ENCODE results near the gene ARID3C.

Gene ARID3C

DNA sequence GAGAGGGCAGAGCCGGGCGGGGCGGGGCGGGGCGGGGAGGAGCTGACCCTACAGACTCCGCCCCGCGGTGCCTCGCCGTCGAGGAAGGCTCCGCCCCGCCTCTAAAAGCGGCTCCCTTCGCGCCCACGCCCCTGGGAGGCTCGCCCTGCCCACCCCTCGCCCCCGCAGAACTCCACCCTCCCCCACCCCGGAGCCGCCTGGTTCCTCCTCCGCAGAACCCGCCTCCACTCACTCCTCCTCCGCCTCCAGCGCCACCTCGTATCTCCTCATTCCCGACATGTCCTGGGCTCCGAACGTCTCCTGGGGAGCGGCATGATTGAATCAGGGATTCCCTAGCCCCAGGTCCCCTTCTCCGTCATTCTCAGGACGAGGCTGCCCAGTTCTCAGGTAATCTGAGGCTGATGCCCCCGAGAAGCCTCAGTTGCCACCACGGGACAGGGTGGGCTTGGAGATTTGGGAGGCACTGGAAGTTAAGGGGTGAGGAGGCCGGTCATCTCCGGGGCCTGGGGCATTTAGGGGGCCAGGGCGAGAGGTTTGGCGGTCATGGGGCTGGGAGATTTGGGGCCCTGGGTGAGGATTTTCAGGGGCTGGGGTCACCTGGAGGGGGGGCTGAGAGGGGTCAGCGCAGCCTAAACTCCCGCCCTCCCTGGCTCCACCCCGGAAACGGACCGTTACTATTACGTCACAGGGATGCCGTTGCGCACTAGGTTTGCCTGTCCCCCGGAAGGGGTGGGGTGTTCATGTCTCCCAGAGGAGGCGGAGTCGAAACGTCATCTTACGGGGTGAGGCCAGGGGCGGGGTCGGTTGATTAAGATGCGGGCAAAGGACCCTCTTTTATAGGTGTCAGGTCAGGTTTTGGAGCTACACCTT, 36.8 kb upstream of the ARID3C start:
- DNase-seq (ENCODE audit: low spot score): peak; percentile 92
- TF ChIP-seq CTCF (IDR thresholded peaks at IDR 0.05; ENCODE audit: extremely low read depth, missing control alignments): no peak

DNA sequence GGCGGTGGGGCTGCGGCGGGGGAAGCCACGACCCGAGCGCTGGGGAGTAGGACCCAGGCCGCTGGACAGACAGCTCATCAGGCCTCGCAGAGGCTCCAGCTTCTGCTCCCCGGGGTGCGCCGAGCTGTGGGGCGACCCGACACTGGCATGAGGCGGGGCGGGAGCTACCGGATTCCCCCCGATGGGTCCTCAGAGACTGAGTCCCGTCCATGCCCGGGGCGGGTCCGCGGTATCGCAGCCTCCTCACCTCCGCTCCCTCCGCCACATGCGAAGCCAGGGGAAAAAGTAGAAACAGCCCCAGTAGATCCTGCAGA, 36.2 kb upstream of the ARID3C start:
- no peak for TF ChIP-seq CTCF (IDR thresholded peaks at IDR 0.05; ENCODE audit: extremely low read depth, missing control alignments)
- no peak for DNase-seq (ENCODE audit: low spot score)

DNA sequence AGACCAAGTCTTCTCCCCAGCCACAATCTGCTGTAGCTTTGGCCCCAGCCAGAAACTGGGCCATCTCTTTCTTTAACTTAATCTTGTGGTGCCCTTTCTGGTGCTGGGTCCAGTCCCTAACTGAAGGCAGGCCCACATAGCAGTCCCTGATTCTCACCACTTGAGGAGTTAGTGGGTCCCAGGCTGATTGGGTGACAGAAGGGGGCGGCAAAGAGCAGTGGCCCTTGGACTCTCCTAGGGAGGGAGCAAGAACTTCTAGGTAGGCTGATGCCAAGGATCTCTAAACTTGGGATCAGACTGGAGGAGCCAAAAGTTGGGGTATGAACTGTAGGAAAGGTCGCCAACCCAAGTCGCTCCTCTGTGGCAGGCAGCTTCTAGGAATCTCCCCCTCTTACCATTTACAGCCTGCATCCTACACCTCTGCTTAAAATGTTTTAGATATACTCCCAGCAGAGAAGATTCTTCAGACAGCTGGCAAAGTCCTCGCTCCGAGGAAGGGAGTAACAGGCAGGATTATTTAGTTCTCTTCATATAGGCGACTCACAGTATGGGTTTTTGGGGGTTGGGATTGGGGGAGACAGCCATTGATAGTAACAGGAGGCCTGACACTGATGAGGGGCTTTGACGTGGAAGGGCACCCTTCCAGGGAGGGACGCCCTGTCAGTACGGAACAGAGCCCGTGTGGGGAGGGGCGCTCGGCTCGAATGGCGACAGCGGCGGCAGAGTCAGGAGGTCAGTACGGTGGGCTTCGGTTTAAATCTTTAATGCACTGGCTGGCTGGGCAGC, 35.6 kb upstream of the ARID3C start:
- peak; percentile 79 for DNase-seq (ENCODE audit: low spot score)
- TF ChIP-seq CTCF (IDR thresholded peaks at IDR 0.05; ENCODE audit: extremely low read depth, missing control alignments): peak; percentile 79

DNA sequence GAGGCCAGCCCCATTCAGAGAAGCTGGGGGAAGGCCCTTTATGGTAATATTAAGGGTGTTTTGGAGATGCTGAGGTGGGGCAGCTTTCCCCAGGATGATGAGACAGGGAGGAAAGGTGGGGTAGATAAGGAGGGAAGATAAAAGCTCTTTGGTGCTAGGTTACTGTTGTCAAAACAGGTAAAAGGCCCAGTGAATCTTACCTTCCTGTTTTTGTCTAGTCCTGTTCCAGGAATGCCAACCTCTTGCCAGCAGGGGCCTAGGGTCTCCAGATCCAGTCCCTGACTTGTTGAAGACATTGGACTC, 34.4 kb upstream of the ARID3C start:
- no peak for TF ChIP-seq CTCF (IDR thresholded peaks at IDR 0.05; ENCODE audit: extremely low read depth, missing control alignments)
- DNase-seq (ENCODE audit: low spot score): no peak

- DNase-seq (ENCODE audit: low spot score): no peak
- TF ChIP-seq CTCF (IDR thresholded peaks at IDR 0.05; ENCODE audit: extremely low read depth, missing control alignments): no peak
These were observed 33.8 kb upstream of the ARID3C start, which contains the start of gene CCL27 for GRCh38 chr9:34662526-34663302. CCL27 (minus strand) TSS chr9:34662657; CDS start chr9:34662633, 24 bp downstream.

DNA sequence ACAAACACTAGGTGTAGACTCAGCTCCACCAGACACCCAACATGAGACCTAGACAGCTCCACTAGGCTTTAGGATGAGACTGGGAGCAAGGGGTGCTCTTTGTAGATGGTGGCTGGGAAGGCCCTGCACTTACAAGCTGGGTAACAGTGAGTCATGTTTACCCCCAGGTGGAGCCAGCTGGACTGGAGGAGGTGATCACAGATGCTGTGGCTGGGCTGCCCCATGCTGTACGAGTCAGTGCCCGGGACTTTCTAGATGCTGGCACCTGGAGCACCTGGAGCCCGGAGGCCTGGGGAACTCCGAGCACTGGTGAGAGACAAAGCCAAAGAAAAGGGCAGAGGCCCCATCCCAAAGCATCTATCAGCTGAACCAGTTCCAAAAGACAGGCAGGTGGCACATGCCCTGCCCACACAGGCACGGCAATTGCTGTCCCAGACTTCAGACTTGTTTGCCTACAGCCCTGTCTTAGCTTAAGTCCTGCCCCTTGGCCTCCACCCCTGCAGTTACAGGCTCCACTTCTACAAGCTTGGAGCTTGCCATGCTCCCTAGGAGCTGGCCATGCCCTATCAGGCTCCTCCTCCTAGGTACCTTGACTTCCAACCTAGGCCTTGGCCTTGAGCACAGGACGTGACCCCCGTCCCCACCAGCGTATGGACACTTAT, 30.9 kb upstream of the ARID3C start:
- DNase-seq (ENCODE audit: low spot score): no peak
- no peak for TF ChIP-seq CTCF (IDR thresholded peaks at IDR 0.05; ENCODE audit: extremely low read depth, missing control alignments)

Measured in GM20000 (cell line).